Uterine smooth muscle cell (primary cell): ENCODE results near the gene GTF2H2C. TPM values are rescaled to one million over a fixed set of nuclear protein-coding genes. Genes with fewer than 3 reads are reported as not detected.

Source experiments
- total RNA-seq: library from RNA; depleted of rRNA; stranded (reverse); fragments of >200 nt; gene quantifications from 2 replicates; pipeline ENCODE4 v1.2.3, GENCODE V29; 2014

Gene GTF2H2C
- total RNA-seq, result 42.1 and 51.5 TPM in 2 replicates

GRCh38 chr5:69559908-69560330 lies at the start of gene GTF2H2C:
GTF2H2C (plus strand) TSS chr5:69560191; CDS start chr5:69565133, 4,942 bp downstream.

Other genes with a start within 250 kb of the GTF2H2C start
- gene CCDC125, start 227.4 kb upstream of the GTF2H2C start, total RNA-seq, result 5.8 and 8.4 TPM in 2 replicates
- gene AK6, start 190.7 kb upstream of the GTF2H2C start, total RNA-seq, result 30.9 and 53.6 TPM in 2 replicates
- gene TAF9, start 190.7 kb upstream of the GTF2H2C start, total RNA-seq, result 59.6 and 75.0 TPM in 2 replicates
- 22.9 and 23.7 TPM in 2 replicates for gene RAD17, start 190.4 kb upstream of the GTF2H2C start, total RNA-seq
- 0.44 and 0.75 TPM in 2 replicates for gene MARVELD2, start 145.1 kb upstream of the GTF2H2C start, total RNA-seq
- gene OCLN, start 67.4 kb upstream of the GTF2H2C start, total RNA-seq, result 1.7 and 2.0 TPM in 2 replicates